GM10847 (cell line): ENCODE measurements around the gene IL17RB.

ENCODE experiments used
- POLR2A ChIP-seq: IDR thresholded peaks from 2 replicates; pipeline ENCODE4 v1.6.1; 2011; ENCODE audit not compliant: insufficient read length; ENCODE audit errors: extremely low read depth

Gene IL17RB

GRCh38 chr3:53819163-53819868 is 27.1 kb upstream of the IL17RB start:
- no peak for TF ChIP-seq POLR2A

GRCh38 chr3:53820084-53820483 is 26.3 kb upstream of the IL17RB start:
- no peak for TF ChIP-seq POLR2A

- TF ChIP-seq POLR2A = no peak
These were observed 25.4 kb upstream of the IL17RB start for GRCh38 chr3:53820756-53821580.

GRCh38 chr3:53821631-53822121 is 24.7 kb upstream of the IL17RB start:
- TF ChIP-seq POLR2A = no peak

GRCh38 chr3:53822331-53822741 is 24.0 kb upstream of the IL17RB start:
- TF ChIP-seq POLR2A = no peak

GRCh38 chr3:53823026-53823955 is 23.1 kb upstream of the IL17RB start:
- no peak for TF ChIP-seq POLR2A

GRCh38 chr3:53823956-53824657 is 22.3 kb upstream of the IL17RB start:
- no peak for TF ChIP-seq POLR2A

GRCh38 chr3:53824795-53825194 is 21.6 kb upstream of the IL17RB start:
- no peak for TF ChIP-seq POLR2A

- no peak for TF ChIP-seq POLR2A
These were observed 20.3 kb upstream of the IL17RB start for GRCh38 chr3:53826048-53826447.

- no peak for TF ChIP-seq POLR2A
These were observed 17.8 kb upstream of the IL17RB start for GRCh38 chr3:53828581-53828980.

GRCh38 chr3:53829605-53830004 is 16.8 kb upstream of the IL17RB start:
- no peak for TF ChIP-seq POLR2A

- TF ChIP-seq POLR2A = no peak
These were observed 15.4 kb upstream of the IL17RB start for GRCh38 chr3:53830944-53831343.

- TF ChIP-seq POLR2A = no peak
These were observed 13.2 kb upstream of the IL17RB start for GRCh38 chr3:53833053-53833645.

- no peak for TF ChIP-seq POLR2A
These were observed 12.7 kb upstream of the IL17RB start for GRCh38 chr3:53833700-53834099.
